Germinal center (tissue), 1 donor: ENCODE measurements around the gene LYSMD2.

Experiments used
- DNase-seq: peaks from one replicate; pipeline ENCODE4 v3.0.0; 2012; ENCODE audit warnings: mixed read lengths, low spot score

LYSMD2 gene

GRCh38 chr15:51751697-51752683, 14.5 kb upstream of the LYSMD2 start:
- DNase-seq = no peak

GRCh38 chr15:51750792-51751696, 13.6 kb upstream of the LYSMD2 start, which contains the start of gene TMOD2:
Gene TMOD2 (plus strand): TSS chr15:51751597. CDS start chr15:51766442, 14,845 bp downstream.
- peak; percentile 71 for DNase-seq

- no peak for DNase-seq
Measured at GRCh38 chr15:51750186-51750585, 12.7 kb upstream of the LYSMD2 start.

- DNase-seq = no peak
Measured at GRCh38 chr15:51749307-51749706, 11.9 kb upstream of the LYSMD2 start.

GRCh38 chr15:51739061-51739712, 1.7 kb upstream of the LYSMD2 start:
- no peak for DNase-seq

- DNase-seq = no peak
Measured at GRCh38 chr15:51738553-51738952, 1.1 kb upstream of the LYSMD2 start.

GRCh38 chr15:51736751-51737521, 519 bp downstream of the LYSMD2 start:
- peak; percentile 64 for DNase-seq

GRCh38 chr15:51736069-51736468, 1.4 kb downstream of the LYSMD2 start:
- DNase-seq = no peak

- DNase-seq = no peak
Measured at GRCh38 chr15:51735228-51736010, 2.0 kb downstream of the LYSMD2 start.

- no peak for DNase-seq
Measured at GRCh38 chr15:51732646-51733045, 4.8 kb downstream of the LYSMD2 start.

GRCh38 chr15:51731549-51732267, 5.7 kb downstream of the LYSMD2 start:
- DNase-seq = peak; percentile 76

- DNase-seq = no peak
Measured at GRCh38 chr15:51727141-51727897, 10.1 kb downstream of the LYSMD2 start.

- no peak for DNase-seq
Measured at GRCh38 chr15:51726302-51727073, 11.0 kb downstream of the LYSMD2 start.

GRCh38 chr15:51724673-51725072, 12.8 kb downstream of the LYSMD2 start:
- DNase-seq = no peak

GRCh38 chr15:51724199-51724598, 13.3 kb downstream of the LYSMD2 start:
- DNase-seq = no peak

GRCh38 chr15:51721199-51721960, 16.1 kb downstream of the LYSMD2 start:
- no peak for DNase-seq
